MM.1S (cell line): ENCODE results near the gene NOTUM.

Source experiments
- DNase-seq: peaks from one replicate; pipeline ENCODE4 v3.0.0-alpha.2; 2015
- H2AFZ ChIP-seq: fragments of 300-600 bp; sonication (generic); 2 replicates; pipeline ENCODE4 v1.6.0; 2016; ENCODE audit warnings: antibody characterized with exemption, low read length
- H3F3A ChIP-seq: fragments of 300-600 bp; sonication (generic); 2 replicates; pipeline ENCODE4 v1.6.1; 2016; ENCODE audit warnings: mild to moderate bottlenecking, antibody characterized with exemption, low read length, moderate library complexity, mixed read lengths; ENCODE audit not compliant: insufficient read depth
- H3K27ac ChIP-seq: fragments of 300-600 bp; sonication (generic); 2 replicates; pipeline ENCODE4 v1.5.1; 2016; ENCODE audit warnings: mild to moderate bottlenecking, low read length
- H3K27me3 ChIP-seq: fragments of 300-600 bp; sonication (generic); replicated peaks from 2 replicates; pipeline ENCODE4 v1.6.0; 2016; ENCODE audit warnings: low read length; ENCODE audit not compliant: insufficient read depth
- H3K36me3 ChIP-seq: fragments of 300-600 bp; sonication (generic); replicated peaks from 2 replicates; pipeline ENCODE4 v1.6.1; 2016; ENCODE audit warnings: mild to moderate bottlenecking, low read length, mixed read lengths; ENCODE audit not compliant: insufficient read depth
- H3K4me1 ChIP-seq: fragments of 300-600 bp; sonication (generic); 2 replicates; pipeline ENCODE4 v1.6.1; 2016; ENCODE audit warnings: low read length, mixed read lengths
- H3K4me2 ChIP-seq: fragments of 300-600 bp; sonication (generic); 2 replicates; pipeline ENCODE4 v1.6.0; 2016; ENCODE audit warnings: low read depth, low read length
- H3K4me3 ChIP-seq: fragments of 300-600 bp; sonication (generic); 2 replicates; pipeline ENCODE4 v1.5.1; 2016; ENCODE audit warnings: low read length, mixed read lengths
- H3K79me2 ChIP-seq: fragments of 300-600 bp; sonication (generic); 2 replicates; pipeline ENCODE4 v1.6.1; 2016; ENCODE audit warnings: mixed run types, low read length, mixed read lengths
- H3K9ac ChIP-seq: fragments of 300-600 bp; sonication (generic); 2 replicates; pipeline ENCODE4 v1.6.1; 2016; ENCODE audit warnings: low read length, mixed read lengths
- H3K9me2 ChIP-seq: fragments of 300-600 bp; sonication (generic); replicated peaks from 2 replicates; pipeline ENCODE4 v1.6.1; 2016; ENCODE audit warnings: mild to moderate bottlenecking, low read length, mixed read lengths; ENCODE audit not compliant: insufficient read depth
- H3K9me3 ChIP-seq: fragments of 300-600 bp; sonication (generic); replicated peaks from 2 replicates; pipeline ENCODE4 v1.6.1; 2016; ENCODE audit warnings: mild to moderate bottlenecking, low read length, mixed read lengths; ENCODE audit not compliant: insufficient read depth
- H4K20me1 ChIP-seq: fragments of 300-600 bp; sonication (generic); 2 replicates; pipeline ENCODE4 v1.6.1; 2016; ENCODE audit warnings: mild to moderate bottlenecking, low read length, moderate library complexity, mixed read lengths; ENCODE audit not compliant: insufficient read depth
- CTCF ChIP-seq: fragments of 300-600 bp; sonication (generic); IDR thresholded peaks from 2 replicates; pipeline ENCODE4 v1.5.1; 2016; ENCODE audit warnings: antibody characterized with exemption, low read length, mixed read lengths
- EZH2 ChIP-seq: fragments of 300-600 bp; sonication (generic); optimal IDR thresholded peaks from 2 replicates; pipeline ENCODE3; 2017; ENCODE audit warnings: low read depth, mild to moderate bottlenecking, antibody characterized with exemption, low read length, mixed read lengths
- EZH2phosphoT487 ChIP-seq: fragments of 300-600 bp; sonication (generic); IDR thresholded peaks from 2 replicates; pipeline ENCODE4 v1.6.1; 2018; ENCODE audit warnings: antibody characterized with exemption, low read length

Gene NOTUM

GRCh38 chr17:81957691-81958432 is 3.1 kb downstream of the NOTUM start:
- no peak overlapping the region for H3K4me3 ChIP-seq
- H4K20me1 ChIP-seq, result no peaks in the 10 kb centered on the region
- H3K27ac ChIP-seq, result no peak overlapping the region
- no peaks in the 10 kb centered on the region for H3K4me1 ChIP-seq
- TF ChIP-seq CTCF, result no peak
- TF ChIP-seq EZH2, result no peak
- TF ChIP-seq EZH2phosphoT487, result no peak
- no peaks in the 10 kb centered on the region for H3F3A ChIP-seq
- H3K9me2 ChIP-seq, result no peaks in the 10 kb centered on the region
- no peaks in the 10 kb centered on the region for H3K9me3 ChIP-seq
- H2AFZ ChIP-seq, result no peak overlapping the region
- no peaks in the 10 kb centered on the region for H3K79me2 ChIP-seq
- no peak for DNase-seq
- H3K27me3 ChIP-seq, result peaks cover 59% of the 10 kb centered on the region
- H3K9ac ChIP-seq, result no peak overlapping the region
- no peak overlapping the region for H3K4me2 ChIP-seq
- no peaks in the 10 kb centered on the region for H3K36me3 ChIP-seq

- H3K4me1 ChIP-seq, result no peaks in the 10 kb centered on the region
- no peak overlapping the region for H3K4me3 ChIP-seq
- H3K4me2 ChIP-seq, result no peak overlapping the region
- H2AFZ ChIP-seq, result no peak overlapping the region
- no peaks in the 10 kb centered on the region for H4K20me1 ChIP-seq
- no peak for DNase-seq
- no peaks in the 10 kb centered on the region for H3K79me2 ChIP-seq
- H3K27ac ChIP-seq, result no peak overlapping the region
- no peaks in the 10 kb centered on the region for H3F3A ChIP-seq
- H3K27me3 ChIP-seq, result peaks cover 54% of the 10 kb centered on the region
- H3K9me3 ChIP-seq, result no peaks in the 10 kb centered on the region
- TF ChIP-seq EZH2phosphoT487 (no peak), EZH2 (no peak), CTCF (no peak)
- H3K36me3 ChIP-seq, result no peaks in the 10 kb centered on the region
- H3K9me2 ChIP-seq, result no peaks in the 10 kb centered on the region
- no peak overlapping the region for H3K9ac ChIP-seq
Observed at GRCh38 chr17:81956607-81957589, 4.1 kb downstream of the NOTUM start.

- H3K4me2 ChIP-seq, result no peak overlapping the region
- no peak for TF ChIP-seq EZH2
- no peak for TF ChIP-seq EZH2phosphoT487
- TF ChIP-seq CTCF, result no peak
- H3K36me3 ChIP-seq, result no peaks in the 10 kb centered on the region
- no peak overlapping the region for H3K9ac ChIP-seq
- H3K9me3 ChIP-seq, result no peaks in the 10 kb centered on the region
- no peaks in the 10 kb centered on the region for H3K79me2 ChIP-seq
- no peak overlapping the region for H3K27ac ChIP-seq
- no peak for DNase-seq
- H3K27me3 ChIP-seq, result peaks cover 56% of the 10 kb centered on the region
- no peaks in the 10 kb centered on the region for H4K20me1 ChIP-seq
- H2AFZ ChIP-seq, result no peak overlapping the region
- no peaks in the 10 kb centered on the region for H3K4me1 ChIP-seq
- H3K9me2 ChIP-seq, result no peaks in the 10 kb centered on the region
- H3F3A ChIP-seq, result no peaks in the 10 kb centered on the region
- H3K4me3 ChIP-seq, result no peak overlapping the region
Observed at GRCh38 chr17:81955756-81956544, 5.0 kb downstream of the NOTUM start.
